GM21619 (cell line): ENCODE results near the gene LIG4.
"Not testable (repeated sequence)": the region's sequence is repeated elsewhere in the genome, so short reads cannot be mapped to it uniquely, and the experiment has no call there.

Experiments used
- ATAC-seq: cut with Tn5 transposase; IDR thresholded peaks from one replicate; pipeline ENCODE4 v1.9.1; 2021; ENCODE audit not compliant: unreplicated experiment

Gene LIG4

GRCh38 chr13:108215436-108215835 lies at the start of gene LIG4:
Gene LIG4 (minus strand): TSS chr13:108215536. CDS start chr13:108211268, 4,268 bp downstream.
- peak; percentile 56 for ATAC-seq

- ATAC-seq: no peak
These were observed 48.5 kb upstream of the LIG4 start for GRCh38 chr13:108263621-108264355.

DNA sequence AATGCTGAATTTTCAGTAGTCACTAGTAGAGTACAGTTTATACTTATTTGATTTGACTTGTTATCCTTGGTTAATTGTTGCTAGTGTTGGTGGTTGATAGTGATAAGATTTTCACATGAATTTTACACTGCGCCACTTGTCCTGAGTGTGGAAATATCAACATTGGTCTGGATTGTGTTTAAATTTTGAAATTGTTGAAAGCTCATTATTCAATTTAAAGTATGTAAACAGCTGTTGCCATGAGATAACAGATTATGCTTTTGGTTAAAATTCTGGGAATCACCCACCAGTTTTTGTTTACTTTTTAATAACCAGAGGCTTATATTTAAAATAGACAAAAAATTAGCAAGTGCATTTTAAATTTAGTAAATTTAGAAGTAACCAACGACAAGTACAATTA lies 41.9 kb upstream of the LIG4 start:
- ATAC-seq: no peak

DNA sequence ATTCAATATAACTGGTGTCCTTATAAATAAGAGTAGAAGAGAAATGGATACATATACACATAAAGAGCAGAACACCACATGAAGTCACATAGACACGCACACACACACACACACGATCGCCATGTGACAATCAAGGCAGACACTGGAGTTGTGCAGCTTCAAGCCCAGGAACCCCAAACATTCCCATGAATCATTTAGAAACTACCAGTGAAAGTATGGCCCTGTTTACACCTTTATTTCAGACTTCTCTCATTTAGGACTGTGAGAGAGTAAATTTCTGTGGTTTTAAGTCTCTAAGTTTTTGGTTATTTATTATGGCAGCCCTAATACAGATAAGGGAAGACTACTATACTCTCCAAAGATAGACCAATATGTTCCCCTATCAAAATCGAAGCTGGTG lies 33.8 kb upstream of the LIG4 start:
- ATAC-seq: no peak

DNA sequence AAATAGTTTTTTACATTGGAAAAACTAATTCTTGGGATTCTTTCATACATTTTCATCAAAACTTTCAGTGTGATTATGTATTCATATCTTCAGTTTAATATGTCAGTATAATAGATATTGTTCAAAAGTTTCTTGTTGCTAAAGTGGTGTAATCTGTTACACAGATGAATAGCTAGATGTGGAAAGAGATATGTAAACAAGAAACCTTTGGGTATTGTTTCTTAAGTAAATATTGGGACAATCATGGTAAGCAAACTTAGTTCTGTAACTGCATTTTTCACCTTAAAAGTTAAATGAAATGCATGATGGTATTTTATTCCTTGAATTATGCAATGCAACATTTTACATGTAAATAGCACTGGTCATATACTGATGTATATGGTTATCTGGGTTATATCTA lies 15.0 kb upstream of the LIG4 start:
- ATAC-seq: no peak

DNA sequence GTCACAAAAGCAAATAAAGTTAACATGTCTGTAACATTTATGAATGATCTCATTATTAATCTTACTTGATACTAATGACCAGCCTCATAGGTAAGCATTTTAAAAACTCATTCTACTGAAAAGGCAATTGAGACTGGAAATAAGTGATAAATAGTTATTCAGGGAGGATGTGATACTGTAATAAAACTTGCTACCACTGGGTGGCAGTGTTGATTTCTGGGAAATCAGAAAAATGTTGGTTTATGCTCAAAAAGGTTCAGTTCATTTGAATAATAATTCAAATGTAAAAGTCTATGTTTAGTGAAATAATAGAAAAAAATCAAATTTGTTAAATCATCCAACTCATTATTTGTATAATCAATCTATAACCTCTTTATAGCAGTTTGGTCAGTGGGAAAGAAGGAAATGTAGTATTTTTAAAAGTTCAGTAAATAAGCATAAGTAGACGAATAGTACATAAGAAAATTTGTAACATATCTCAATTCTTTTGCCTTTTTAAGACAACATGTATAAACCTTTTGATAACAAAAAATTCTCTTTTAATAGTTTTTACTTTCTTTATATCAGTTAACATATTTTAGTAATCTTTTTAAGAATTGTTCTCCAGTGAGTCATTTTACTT lies 12.4 kb upstream of the LIG4 start:
- ATAC-seq: no peak

DNA sequence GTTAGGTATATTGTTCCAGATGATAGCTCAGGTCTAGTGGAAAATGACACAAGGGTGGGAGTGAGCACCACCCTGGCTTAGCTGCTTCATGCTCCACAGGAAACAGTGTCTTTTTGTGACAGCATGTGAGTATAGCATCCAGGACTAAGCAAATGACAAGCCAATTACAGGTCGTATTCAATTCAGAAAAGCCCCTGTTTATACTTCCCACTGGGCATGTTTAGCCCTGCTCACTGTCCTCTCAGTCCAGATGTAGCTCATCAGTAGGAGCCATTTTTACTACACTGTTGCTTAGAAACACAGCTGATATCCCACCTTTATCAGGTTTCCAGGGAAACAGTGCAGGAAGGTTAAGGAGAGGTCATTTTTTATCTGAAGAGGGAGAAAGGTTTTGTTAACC lies 10.8 kb upstream of the LIG4 start:
- peak; percentile 33 for ATAC-seq

DNA sequence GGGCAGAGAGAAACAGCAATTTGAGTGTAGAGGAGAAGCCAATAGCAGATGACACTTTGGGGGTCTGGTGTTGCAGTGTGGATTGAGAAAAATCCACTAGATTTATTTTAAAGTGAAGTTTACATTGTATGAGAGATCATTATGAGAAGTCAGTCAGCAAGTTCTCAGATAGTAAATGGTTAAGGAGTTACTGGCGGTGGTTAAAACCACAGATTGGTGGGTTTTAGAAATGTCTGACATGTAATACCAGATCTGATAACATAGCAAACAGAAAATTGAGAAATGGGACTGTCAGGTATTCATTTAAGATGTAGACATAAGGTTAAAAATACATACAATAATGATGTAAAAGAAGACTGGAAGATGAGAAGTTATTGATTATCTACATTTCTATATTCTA lies 10.1 kb upstream of the LIG4 start:
- peak; percentile 63 for ATAC-seq

DNA sequence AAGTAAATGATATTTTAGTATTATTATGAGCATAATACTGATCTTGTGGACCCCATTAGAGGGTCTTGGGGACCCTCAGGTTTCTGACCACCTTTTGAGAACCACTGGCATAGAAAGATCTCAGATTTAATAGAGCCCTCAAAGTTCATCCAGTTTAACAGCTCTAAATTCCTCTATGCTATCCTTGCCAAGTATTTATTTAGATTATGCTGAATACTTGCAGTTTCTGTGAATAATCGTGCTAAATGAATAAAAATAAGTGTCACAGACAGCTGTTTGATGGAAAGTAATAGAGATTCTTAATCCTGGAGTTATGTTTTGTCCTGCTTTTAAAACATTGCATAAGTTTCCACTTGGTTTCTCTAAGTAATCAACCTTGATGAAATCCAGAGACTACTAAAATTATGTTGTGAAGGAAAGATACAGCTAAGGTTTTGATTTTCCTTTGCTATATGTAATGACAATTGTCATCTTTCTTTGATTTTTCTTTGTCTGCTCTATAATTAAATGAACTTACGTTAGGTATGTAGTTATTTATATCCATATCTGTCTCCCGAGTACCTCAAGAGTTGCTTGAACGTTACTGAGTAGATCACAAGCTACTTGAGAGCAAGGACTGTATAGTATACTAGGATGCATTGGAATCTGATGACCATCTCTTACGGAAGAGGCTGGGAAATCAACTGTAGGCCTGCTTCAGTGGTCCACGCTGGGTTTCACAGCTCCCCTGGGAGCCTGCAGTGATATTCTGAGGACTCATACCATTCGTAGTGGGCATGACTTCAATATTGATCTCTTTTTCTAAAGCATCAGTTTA lies 8.6 kb upstream of the LIG4 start:
- ATAC-seq: no peak

DNA sequence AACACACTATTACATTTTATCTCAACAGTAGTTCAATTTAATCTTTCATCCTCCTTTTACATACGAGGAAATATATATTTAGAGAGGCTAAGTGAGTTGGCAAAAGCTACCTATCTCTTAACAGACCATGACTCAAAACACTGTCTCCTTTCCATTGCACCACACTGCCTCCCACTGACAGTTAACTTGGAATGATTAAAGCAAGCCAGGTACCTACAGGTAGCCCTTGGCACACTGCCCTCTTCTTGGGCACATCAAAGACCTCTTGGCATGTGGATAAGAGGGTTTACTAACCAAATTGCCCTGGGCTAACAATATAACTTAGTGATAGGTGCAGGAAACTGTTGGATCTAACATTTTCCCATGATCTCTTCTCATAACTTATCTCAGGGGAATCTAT lies 4.7 kb upstream of the LIG4 start:
- no peak for ATAC-seq

- peak; percentile 74 for ATAC-seq
These were observed 3.0 kb upstream of the LIG4 start, which contains the start of gene ABHD13 for GRCh38 chr13:108218044-108218974. Gene ABHD13 (plus strand): TSS chr13:108218392. CDS start chr13:108229219, 10,827 bp downstream.

GRCh38 chr13:108217307-108218043 lies 2.1 kb upstream of the LIG4 start:
- ATAC-seq: not testable (repeated sequence)

- no peak for ATAC-seq
These were observed 680 bp downstream of the LIG4 start for GRCh38 chr13:108214441-108215271.

- ATAC-seq: no peak
These were observed 1.4 kb downstream of the LIG4 start for GRCh38 chr13:108213946-108214345.

GRCh38 chr13:108212886-108213285 lies 2.5 kb downstream of the LIG4 start:
- peak; percentile 38 for ATAC-seq

- ATAC-seq: no peak
These were observed 4.8 kb downstream of the LIG4 start for GRCh38 chr13:108210551-108210950.

GRCh38 chr13:108200781-108201398 lies 14.4 kb downstream of the LIG4 start:
- no peak for ATAC-seq

DNA sequence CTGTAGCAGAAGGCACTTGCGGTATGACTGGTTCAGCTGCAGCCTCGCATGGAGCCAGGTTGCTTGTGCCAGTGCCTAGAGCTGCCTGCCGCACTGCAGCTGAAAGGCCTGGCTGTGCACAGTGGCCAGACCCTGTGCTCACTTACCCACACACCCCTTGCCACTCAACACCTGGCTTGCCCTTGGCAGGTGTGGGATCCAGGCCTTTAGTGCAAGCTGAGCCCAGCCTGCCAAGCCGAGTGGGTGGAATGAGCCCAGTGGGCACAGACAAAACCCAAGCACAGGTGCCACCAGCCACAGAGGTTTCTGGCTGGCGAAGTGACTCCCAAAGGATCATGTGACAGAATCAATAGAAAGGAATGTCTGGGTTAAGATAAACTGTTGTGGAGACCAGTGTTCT lies 19.5 kb downstream of the LIG4 start:
- no peak for ATAC-seq

DNA sequence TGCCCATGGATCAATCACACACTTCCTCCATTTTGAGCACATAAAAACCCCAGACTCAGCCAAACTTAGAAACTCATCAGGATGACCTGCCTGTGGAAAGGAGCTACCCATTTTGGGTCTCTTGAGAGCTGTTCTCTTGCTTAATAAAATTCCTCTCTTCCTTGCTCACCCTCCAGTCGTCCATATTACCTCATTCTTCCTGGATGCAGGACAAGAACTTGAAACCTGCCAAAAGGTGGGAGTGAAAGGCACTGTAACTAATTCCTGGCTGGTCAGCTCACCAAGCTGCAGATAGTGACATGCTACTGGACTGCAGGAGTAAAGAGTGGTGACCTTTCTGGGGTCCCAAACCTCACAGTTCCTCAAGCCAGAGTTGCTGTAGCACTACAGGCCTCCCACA lies 20.2 kb downstream of the LIG4 start:
- no peak for ATAC-seq
